SK-N-SH (cell line): ENCODE results near the gene LGR6. TPM values are rescaled to one million over a fixed set of nuclear protein-coding genes. Genes with fewer than 3 reads are reported as not detected.

Experiments
- CTCF ChIA-PET: fragments of 300-600, 350-600 bp; formaldehyde crosslinking; extraction: SDS; loops from one replicate; lab custom pipeline; 2021; lab: Yijun Ruan, JAX
- POLR2A ChIA-PET: fragments of 350-600 bp; sonication (Branson Sonifier 250); formaldehyde crosslinking; extraction: SDS; loops from one replicate; lab custom pipeline; 2020; ENCODE audit warnings: antibody characterized with exemption, inconsistent platforms; lab: Yijun Ruan, JAX
- DNase-seq: peaks from one replicate; pipeline ENCODE4 v3.0.0; 2012
- H2AFZ ChIP-seq: fragments of 200-600 bp; sonication (generic); 2 replicates; pipeline ENCODE4 v1.8.1; 2016; ENCODE audit warnings: antibody characterized with exemption, mild to moderate bottlenecking, low read depth
- H3F3A ChIP-seq: fragments of 200-600 bp; sonication (generic); replicated peaks from 2 replicates; pipeline ENCODE3; 2016; ENCODE audit warnings: antibody characterized with exemption, mild to moderate bottlenecking; ENCODE audit not compliant: insufficient read depth
- H3K27ac ChIP-seq, 2 experiments: fragments of 200-500 bp in 1 of 2; fragments of 200-600 bp in 1 of 2; sonication (Bioruptor generic) in 1 of 2; sonication (generic), shearing (Covaris generic) in 1 of 2; 2 replicates each; pipeline versions ENCODE4 v1.5.1 to v1.6.1; 2014 to 2016; ENCODE audit warnings: low read depth in 2 of 2, inconsistent platforms in 1 of 2, low read length in 1 of 2, mild to moderate bottlenecking in 1 of 2, mixed read lengths in 1 of 2
- H3K27me3 ChIP-seq: fragments of 200-600 bp; sonication (generic), shearing (Covaris generic); 2 replicates; pipeline ENCODE4 v1.6.1; 2016; ENCODE audit warnings: mixed run types; ENCODE audit not compliant: insufficient read depth
- H3K36me3 ChIP-seq, 2 experiments: fragments of 200-500 bp in 1 of 2; fragments of 200-600 bp in 1 of 2; sonication (Bioruptor generic) in 1 of 2; sonication (generic) in 1 of 2; replicated peaks in 1 of 2; 2 replicates each; pipeline versions ENCODE3 to v1.5.1; 2014 to 2016; ENCODE audit warnings: low read length in 1 of 2, mild to moderate bottlenecking in 1 of 2; ENCODE audit not compliant: insufficient read depth in 2 of 2, control insufficient read depth in 1 of 2
- H3K4me1 ChIP-seq, 2 experiments: fragments of 200-500 bp in 1 of 2; fragments of 200-600 bp in 1 of 2; sonication (Bioruptor generic) in 1 of 2; sonication (generic), shearing (Covaris generic) in 1 of 2; 2 replicates each; pipeline versions ENCODE4 v1.5.1 to v1.6.1; 2014 to 2016; ENCODE audit warnings: low read depth in 1 of 2, low read length in 1 of 2, mixed run types in 1 of 2; ENCODE audit not compliant: insufficient read depth in 2 of 2, control insufficient read depth in 1 of 2
- H3K4me2 ChIP-seq: fragments of 200-600 bp; sonication (generic), shearing (Covaris generic); 2 replicates; pipeline ENCODE4 v1.6.1; 2017; ENCODE audit warnings: mixed run types
- H3K4me3 ChIP-seq, 2 experiments: fragments of 200-500 bp in 1 of 2; fragments of 200-600 bp in 1 of 2; sonication (Bioruptor generic) in 1 of 2; sonication (generic), shearing (Covaris generic) in 1 of 2; 2 replicates each; pipeline versions ENCODE4 v1.5.1 to v1.8.1; 2014 to 2016; ENCODE audit warnings: low read depth in 2 of 2, inconsistent platforms in 1 of 2, low read length in 1 of 2, mild to moderate bottlenecking in 1 of 2, mixed read lengths in 1 of 2, moderate library complexity in 1 of 2
- H3K79me2 ChIP-seq: fragments of 200-600 bp; sonication (generic); 2 replicates; pipeline ENCODE4 v1.8.1; 2017; ENCODE audit warnings: mild to moderate bottlenecking; ENCODE audit not compliant: insufficient read depth
- H3K9ac ChIP-seq: fragments of 200-600 bp; sonication (generic); 2 replicates; pipeline ENCODE4 v1.6.1; 2017; ENCODE audit warnings: mixed run types
- H3K9me2 ChIP-seq: fragments of 200-600 bp; sonication (generic); 2 replicates; pipeline ENCODE4 v1.6.1; 2017; ENCODE audit warnings: mixed run types
- H3K9me3 ChIP-seq: fragments of 200-600 bp; sonication (generic); 2 replicates; pipeline ENCODE4 v1.6.1; 2017; ENCODE audit warnings: mixed run types, mild to moderate bottlenecking, moderate library complexity
- H4K20me1 ChIP-seq: fragments of 200-600 bp; sonication (generic); 2 replicates; pipeline ENCODE4 v1.6.1; 2017; ENCODE audit warnings: mild to moderate bottlenecking, mixed run types; ENCODE audit not compliant: insufficient read depth
- CHD2 ChIP-seq: fragments of 150-350 bp; IDR thresholded peaks from 2 replicates; pipeline ENCODE4 v1.6.1; 2018; ENCODE audit warnings: low read length; ENCODE audit not compliant: partially characterized antibody
- ELF1 ChIP-seq: IDR thresholded peaks from 2 replicates; pipeline ENCODE4 v1.4.0; 2012
- EP300 ChIP-seq, 2 experiments: IDR thresholded peaks; 2 replicates each; pipeline versions ENCODE4 v1.4.0 to v1.6.1; 2012; ENCODE audit warnings: borderline replicate concordance in 1 of 2, low read depth in 1 of 2, low read length in 1 of 2
- GATA2 ChIP-seq: sonication (generic); formaldehyde crosslinking; IDR thresholded peaks from 2 replicates; pipeline ENCODE4 v1.5.0; 2020; ENCODE audit warnings: mild to moderate bottlenecking, missing genetic modification reagents
- MEF2A ChIP-seq: IDR thresholded peaks from 2 replicates; pipeline ENCODE4 v1.4.0; 2012; ENCODE audit warnings: low read depth, borderline replicate concordance
- MXI1 ChIP-seq: IDR thresholded peaks from 2 replicates; pipeline ENCODE4 v1.6.1; 2012; ENCODE audit warnings: mild to moderate bottlenecking, low read depth, low read length, improper control_type of control experiment
- POLR2AphosphoS5 ChIP-seq: IDR thresholded peaks from 2 replicates; pipeline ENCODE4 v1.6.1; 2012; ENCODE audit warnings: low read depth, low read length
- RCOR1 ChIP-seq: fragments of 150-350 bp; IDR thresholded peaks from 2 replicates; pipeline ENCODE4 v1.6.1; 2017; ENCODE audit warnings: antibody characterized with exemption, low read length
- RXRA ChIP-seq: IDR thresholded peaks from 2 replicates; pipeline ENCODE4 v1.4.0; 2012; ENCODE audit warnings: low read depth, mild to moderate bottlenecking, borderline replicate concordance
- USF2 ChIP-seq: fragments of 150-350 bp; IDR thresholded peaks from 2 replicates; pipeline ENCODE4 v1.6.1; 2017; ENCODE audit warnings: antibody characterized with exemption, low read length, low read depth, borderline replicate concordance
- WGBS: methylation state at CpG from one replicate; pipeline ENCODE4 v1.1.6; 2017; ENCODE audit warnings: low lambda C conversion rate; 5-methylcytosine and 5-hydroxymethylcytosine counted together
- polyA plus RNA-seq, 3 experiments: library from polyadenylated mRNA; depleted of rRNA; stranded (reverse); fragments of >200 nt; gene quantifications; 2 replicates each; pipeline ENCODE4 v1.2.3, GENCODE V29; 2012
- TF ChIP-seq, protein P1 (sequence below): fragments of 150-350 bp; IDR thresholded peaks from 2 replicates; pipeline ENCODE4 v1.6.1; 2016; ENCODE audit warnings: mild to moderate bottlenecking, low read depth, low read length
- TF ChIP-seq, protein P2 (sequence below): fragments of 200-600 bp; sonication (generic); IDR thresholded peaks from 2 replicates; pipeline ENCODE4 v1.6.1; 2017; ENCODE audit warnings: antibody characterized with exemption, mild to moderate bottlenecking, moderate library complexity

Gene LGR6
- polyA plus RNA-seq, 1 of the 3 experiments (the other 2 are of a cell fraction): 0.03 TPM

GRCh38 chr1:202146279-202146678, 47.3 kb upstream of the LGR6 start:
- H3K9me3 ChIP-seq: no peaks in the 10 kb centered on the region
- no peak overlapping the region for H3K27ac ChIP-seq
- ChIA-PET POLR2A (no interaction called here), CTCF (interaction anchor here (1.0 to 1.6 kb wide), 3 partner anchors 9 to 12 kb away, joined by 4 to 6 read pairs (median 5); no protein-coding TSS in a partner anchor)
- H3F3A ChIP-seq: peaks cover 5% of the 10 kb centered on the region
- WGBS: 90% methylated on average over 5 of the region's 5 CpGs
- H4K20me1 ChIP-seq: peaks cover 25% of the 10 kb centered on the region
- no peak overlapping the region for H2AFZ ChIP-seq
- H3K4me1 ChIP-seq: peaks cover 8 to 16% of the 10 kb centered on the region in 2 experiments; a peak in 2 of 4 replicates
- H3K4me3 ChIP-seq: no peak overlapping the region
- H3K9me2 ChIP-seq: no peaks in the 10 kb centered on the region
- H3K4me2 ChIP-seq: no peak overlapping the region
- no peak overlapping the region for H3K9ac ChIP-seq
- H3K79me2 ChIP-seq: peaks cover 37% of the 10 kb centered on the region
- TF ChIP-seq RXRA (no peak), ELF1 (no peak), RCOR1 (no peak)
- TF ChIP-seq, protein P1, sequence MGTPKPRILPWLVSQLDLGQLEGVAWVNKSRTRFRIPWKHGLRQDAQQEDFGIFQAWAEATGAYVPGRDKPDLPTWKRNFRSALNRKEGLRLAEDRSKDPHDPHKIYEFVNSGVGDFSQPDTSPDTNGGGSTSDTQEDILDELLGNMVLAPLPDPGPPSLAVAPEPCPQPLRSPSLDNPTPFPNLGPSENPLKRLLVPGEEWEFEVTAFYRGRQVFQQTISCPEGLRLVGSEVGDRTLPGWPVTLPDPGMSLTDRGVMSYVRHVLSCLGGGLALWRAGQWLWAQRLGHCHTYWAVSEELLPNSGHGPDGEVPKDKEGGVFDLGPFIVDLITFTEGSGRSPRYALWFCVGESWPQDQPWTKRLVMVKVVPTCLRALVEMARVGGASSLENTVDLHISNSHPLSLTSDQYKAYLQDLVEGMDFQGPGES: no peak
- no peak for DNase-seq
- H3K27me3 ChIP-seq: no peaks in the 10 kb centered on the region
- H3K36me3 ChIP-seq: no peaks in the 10 kb centered on the region

- Histone ChIP-seq H3K79me2 (peaks cover 30% of the 10 kb centered on the region), H3F3A (peaks cover 5% of the 10 kb centered on the region), H3K4me2 (no peak overlapping the region), H4K20me1 (peaks cover 18% of the 10 kb centered on the region), H3K4me3 (no peak overlapping the region), H3K36me3 (no peaks in the 10 kb centered on the region), H3K4me1 (peaks cover 8 to 16% of the 10 kb centered on the region in 2 experiments; a peak in 2 of 4 replicates), H3K9me3 (no peaks in the 10 kb centered on the region), H3K27ac (no peak overlapping the region), H3K27me3 (no peaks in the 10 kb centered on the region), H2AFZ (no peak overlapping the region), H3K9me2 (no peaks in the 10 kb centered on the region), H3K9ac (no peak overlapping the region)
- ChIA-PET CTCF (interaction anchor here (1.0 to 1.8 kb wide), 7 partner anchors 8 to 170 kb away, joined by 3 to 6 read pairs (median 4); no protein-coding TSS in a partner anchor), POLR2A (no interaction called here)
- DNase-seq: no peak
- WGBS: 83% methylated on average over 1 of the region's 3 CpGs
- TF ChIP-seq CHD2 (no peak), MXI1 (no peak), MEF2A (no peak), POLR2AphosphoS5 (no peak), ELF1 (no peak), EP300 (IDR thresholded peaks at IDR 0.05; ENCODE audit: borderline replicate concordance in 1 of 2, low read depth in 1 of 2, low read length in 1 of 2) (no peak), USF2 (no peak), GATA2 (CRISPR knock-in tag) (no peak)
- TF ChIP-seq, protein P2, sequence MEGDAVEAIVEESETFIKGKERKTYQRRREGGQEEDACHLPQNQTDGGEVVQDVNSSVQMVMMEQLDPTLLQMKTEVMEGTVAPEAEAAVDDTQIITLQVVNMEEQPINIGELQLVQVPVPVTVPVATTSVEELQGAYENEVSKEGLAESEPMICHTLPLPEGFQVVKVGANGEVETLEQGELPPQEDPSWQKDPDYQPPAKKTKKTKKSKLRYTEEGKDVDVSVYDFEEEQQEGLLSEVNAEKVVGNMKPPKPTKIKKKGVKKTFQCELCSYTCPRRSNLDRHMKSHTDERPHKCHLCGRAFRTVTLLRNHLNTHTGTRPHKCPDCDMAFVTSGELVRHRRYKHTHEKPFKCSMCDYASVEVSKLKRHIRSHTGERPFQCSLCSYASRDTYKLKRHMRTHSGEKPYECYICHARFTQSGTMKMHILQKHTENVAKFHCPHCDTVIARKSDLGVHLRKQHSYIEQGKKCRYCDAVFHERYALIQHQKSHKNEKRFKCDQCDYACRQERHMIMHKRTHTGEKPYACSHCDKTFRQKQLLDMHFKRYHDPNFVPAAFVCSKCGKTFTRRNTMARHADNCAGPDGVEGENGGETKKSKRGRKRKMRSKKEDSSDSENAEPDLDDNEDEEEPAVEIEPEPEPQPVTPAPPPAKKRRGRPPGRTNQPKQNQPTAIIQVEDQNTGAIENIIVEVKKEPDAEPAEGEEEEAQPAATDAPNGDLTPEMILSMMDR: no peak
These were observed 46.6 kb upstream of the LGR6 start for GRCh38 chr1:202146993-202147392.
